ENCODE results near the gene ACOX1.

- no peak for TF ChIP-seq POLR2A (IDR thresholded peaks at IDR 0.05; ENCODE audit: low read depth, low read length)
- no peak for TF ChIP-seq POLR2AphosphoS5 (IDR thresholded peaks at IDR 0.05; ENCODE audit: low read depth, low read length)
- TF ChIP-seq TAF1 (IDR thresholded peaks at IDR 0.05; ENCODE audit: low read depth, low read length): no peak
- TF ChIP-seq POU2F2 (IDR thresholded peaks at IDR 0.05; ENCODE audit: low read depth, low read length): no peak
Measured at GRCh38 chr17:75926456-75926855, 52.5 kb downstream of the ACOX1 start.
